MCF 10A (cell line): ENCODE measurements around the gene TUFT1. TPM values are rescaled to one million over a fixed set of nuclear protein-coding genes. Genes with fewer than 3 reads are reported as not detected.

Source experiments
- BruUV-seq: library from RNA; stranded (reverse); fragments of 400-500 nt; replicated peaks from 2 replicates; lab custom pipeline; 2021; lab: Mats Ljungman, UMichigan
- CTCF ChIA-PET: fragments of 300-600 bp; sonication (Branson Sonifier 250); formaldehyde crosslinking; extraction: SDS; loops from one replicate; lab custom pipeline; 2021; ENCODE audit warnings: antibody characterized with exemption, inconsistent platforms; lab: Yijun Ruan, JAX
- POLR2A ChIA-PET: fragments of 300-600, 350-650 bp; sonication (Branson Sonifier 250); formaldehyde crosslinking; extraction: SDS; loops from one replicate; lab custom pipeline; 2020; ENCODE audit warnings: antibody characterized with exemption, inconsistent platforms; lab: Yijun Ruan, JAX
- DNase-seq: peaks from one replicate; pipeline ENCODE4 v3.0.0-alpha.2; 2018; ENCODE audit not compliant: unreplicated experiment
- H3K27ac Mint-ChIP-seq: one replicate; pipeline ENCODE4 v1.8.0; 2022; ENCODE audit warnings: mild to moderate bottlenecking, low read depth, mixed read lengths; ENCODE audit not compliant: unreplicated experiment
- H3K27me3 Mint-ChIP-seq: one replicate; pipeline ENCODE4 v1.8.0; 2022; ENCODE audit warnings: mixed read lengths; ENCODE audit not compliant: insufficient read depth, unreplicated experiment
- H3K36me3 Mint-ChIP-seq: one replicate; pipeline ENCODE4 v1.8.0; 2022; ENCODE audit warnings: mild to moderate bottlenecking, moderate library complexity, mixed read lengths; ENCODE audit not compliant: insufficient read depth, unreplicated experiment
- H3K4me1 Mint-ChIP-seq: one replicate; pipeline ENCODE4 v1.8.0; 2022; ENCODE audit warnings: mixed read lengths; ENCODE audit not compliant: insufficient read depth, unreplicated experiment
- H3K4me3 Mint-ChIP-seq: one replicate; pipeline ENCODE4 v1.8.0; 2022; ENCODE audit warnings: mild to moderate bottlenecking, moderate library complexity, mixed read lengths; ENCODE audit not compliant: unreplicated experiment
- H3K9me3 Mint-ChIP-seq: one replicate; pipeline ENCODE4 v1.8.0; 2022; ENCODE audit warnings: mixed read lengths; ENCODE audit not compliant: unreplicated experiment
- CTCF ChIP-seq: fragments of 200-600 bp; IDR thresholded peaks from one replicate; pipeline ENCODE4 v1.8.0; 2022; ENCODE audit warnings: antibody characterized with exemption, mild to moderate bottlenecking; ENCODE audit not compliant: unreplicated experiment
- intact Hi-C: fragments of 100-400 bp; cut with micrococcal nuclease; formaldehyde crosslinking; loops from 2 replicates; pipeline ENCODE4 v1.14.1; 2022
- total RNA-seq: library from RNA; stranded (reverse); gene quantifications from 2 replicates; pipeline ENCODE4 v1.2.3, GENCODE V29; 2022

TUFT1 gene
- total RNA-seq, 1 experiment from 2014 or later: 162 TPM

GRCh38 chr1:151606857-151607256 lies 66.7 kb downstream of the TUFT1 start:
- no peak for TF ChIP-seq CTCF
- no peaks in the 10 kb centered on the region for H3K27me3 Mint-ChIP-seq
- H3K4me1 Mint-ChIP-seq: peaks cover 33% of the 10 kb centered on the region
- DNase-seq: no peak
- H3K4me3 Mint-ChIP-seq: no peak overlapping the region
- H3K27ac Mint-ChIP-seq: peak overlapping the region; percentile 17
- ChIA-PET POLR2A (interaction anchor here (0.6 to 2.2 kb wide), 2 partner anchors 9 to 58 kb away, joined by 3 to 8 read pairs; no protein-coding TSS in a partner anchor), CTCF (interaction anchor here (0.6 to 10.7 kb wide), 3 partner anchors 12 to 428 kb away, joined by 3 to 107 read pairs (median 3); no protein-coding TSS in a partner anchor)
- H3K36me3 Mint-ChIP-seq: peaks cover 5% of the 10 kb centered on the region
- BruUV-seq: no TSS peak
- intact Hi-C loops: no loop called here
- H3K9me3 Mint-ChIP-seq: no peaks in the 10 kb centered on the region

GRCh38 chr1:151610142-151610541 lies 70.0 kb downstream of the TUFT1 start:
- ChIA-PET POLR2A (interaction anchor here (0.6 to 3.2 kb wide), 11 partner anchors 10 to 337 kb away, joined by 3 to 17 read pairs (median 4); partner anchors contain the start of genes MRPL9 and TUFT1), CTCF (interaction anchor here (0.6 to 10.7 kb wide), 10 partner anchors 15 to 226 kb away, joined by 3 to 107 read pairs (median 4); no protein-coding TSS in a partner anchor)
- no peaks in the 10 kb centered on the region for H3K27me3 Mint-ChIP-seq
- TF ChIP-seq CTCF: no peak
- no peaks in the 10 kb centered on the region for H3K9me3 Mint-ChIP-seq
- no TSS peak for BruUV-seq
- intact Hi-C loops: no loop called here
- H3K4me3 Mint-ChIP-seq: no peak overlapping the region
- peaks cover 53% of the 10 kb centered on the region for H3K4me1 Mint-ChIP-seq
- DNase-seq: no peak
- peaks cover 5% of the 10 kb centered on the region for H3K36me3 Mint-ChIP-seq
- H3K27ac Mint-ChIP-seq: no peak overlapping the region

GRCh38 chr1:151611288-151611790 lies 71.2 kb downstream of the TUFT1 start:
- CTCF ChIA-PET: interaction anchor here (0.5 to 10.7 kb wide), 9 partner anchors 16 to 643 kb away, joined by 3 to 107 read pairs (median 3); no protein-coding TSS in a partner anchor
- POLR2A ChIA-PET: interaction anchor here (0.6 to 3.2 kb wide), 34 partner anchors 10 to 546 kb away, joined by 3 to 37 read pairs (median 4); partner anchors contain the start of genes CGN, MRPL9, TDRKH and TUFT1
- peaks cover 5% of the 10 kb centered on the region for H3K36me3 Mint-ChIP-seq
- peak overlapping the region; percentile 81 for H3K27ac Mint-ChIP-seq
- BruUV-seq: no TSS peak
- H3K27me3 Mint-ChIP-seq: no peaks in the 10 kb centered on the region
- intact Hi-C loops: no loop called here
- peaks cover 60% of the 10 kb centered on the region for H3K4me1 Mint-ChIP-seq
- TF ChIP-seq CTCF: no peak
- no peaks in the 10 kb centered on the region for H3K9me3 Mint-ChIP-seq
- DNase-seq: peak; percentile 68
- H3K4me3 Mint-ChIP-seq: peak overlapping the region; percentile 89

- DNase-seq: peak; percentile 96
- POLR2A ChIA-PET: interaction anchor here (0.6 to 3.2 kb wide), 31 partner anchors 9 to 547 kb away, joined by 3 to 37 read pairs (median 4); partner anchors contain the start of genes CGN, MRPL9, TDRKH and TUFT1
- peak within 1 kb of the TSS; percentile 89 for H3K4me3 Mint-ChIP-seq
- no peaks in the 10 kb centered on the region for H3K27me3 Mint-ChIP-seq
- peak within 1 kb of the TSS; percentile 88 for H3K27ac Mint-ChIP-seq
- BruUV-seq: no TSS peak
- TF ChIP-seq CTCF: no peak
- CTCF ChIA-PET: interaction anchor here (0.7 to 10.7 kb wide), 7 partner anchors 17 to 643 kb away, joined by 3 to 107 read pairs (median 4); no protein-coding TSS in a partner anchor
- H3K9me3 Mint-ChIP-seq: no peaks in the 10 kb centered on the region
- peaks cover 60% of the 10 kb centered on the region for H3K4me1 Mint-ChIP-seq
- intact Hi-C loops: no loop called here
- H3K36me3 Mint-ChIP-seq: no peaks in the 10 kb centered on the region
These were observed 71.9 kb downstream of the TUFT1 start, which contains the start of gene SNX27 for GRCh38 chr1:151611832-151612500. Gene SNX27, plus strand, starts transcription at chr1:151612050. Its CDS starts 152 bp downstream, at chr1:151612202.
